ENCODE results near the gene TRAK1.
A peak's percentile ranks its signal among the peaks of the same experiment; 100 is the strongest.

TRAK1 gene

GRCh38 chr3:42148982-42149432, 57.9 kb downstream of the TRAK1 start:
- peak; percentile 57 for DNase-seq (ENCODE audit: low read depth)
- no peak overlapping the region for H3K4me3 ChIP-seq (ENCODE audit: low read length)

GRCh38 chr3:42149532-42149931, 58.4 kb downstream of the TRAK1 start:
- TF ChIP-seq CTCF (conservative IDR thresholded peaks at IDR 0.05; ENCODE audit: low read length), result no peak
- no peak for DNase-seq (ENCODE audit: low read depth)
- no peak overlapping the region for H3K4me3 ChIP-seq (ENCODE audit: low read length)

More at GRCh38 chr3:42148982-42149432, 57.9 kb downstream of the TRAK1 start:
- TF ChIP-seq CTCF (conservative IDR thresholded peaks at IDR 0.05; ENCODE audit: low read length), result no peak

GRCh38 chr3:42149975-42150374, 58.8 kb downstream of the TRAK1 start:
- no peak for DNase-seq (ENCODE audit: low read depth)
- H3K4me3 ChIP-seq (ENCODE audit: low read length), result no peak overlapping the region
- no peak for TF ChIP-seq CTCF (conservative IDR thresholded peaks at IDR 0.05; ENCODE audit: low read length)

- H3K4me3 ChIP-seq (ENCODE audit: low read length), result no peak overlapping the region
- no peak for TF ChIP-seq CTCF (conservative IDR thresholded peaks at IDR 0.05; ENCODE audit: low read length)
- peak; percentile 15 for DNase-seq (ENCODE audit: low read depth)
These were observed 60.5 kb downstream of the TRAK1 start for GRCh38 chr3:42151596-42152168.

GRCh38 chr3:42152193-42152592, 61.0 kb downstream of the TRAK1 start:
- no peak for DNase-seq (ENCODE audit: low read depth)
- no peak for TF ChIP-seq CTCF (conservative IDR thresholded peaks at IDR 0.05; ENCODE audit: low read length)
- H3K4me3 ChIP-seq (ENCODE audit: low read length), result no peak overlapping the region

- no peak for DNase-seq (ENCODE audit: low read depth)
- H3K4me3 ChIP-seq (ENCODE audit: low read length), result no peak overlapping the region
- no peak for TF ChIP-seq CTCF (conservative IDR thresholded peaks at IDR 0.05; ENCODE audit: low read length)
These were observed 61.9 kb downstream of the TRAK1 start for GRCh38 chr3:42153039-42153438.

Data from AG10803 (cell line).